ENCODE results near the gene TUBA3E. TPM values are rescaled to one million over a fixed set of nuclear protein-coding genes. Genes with fewer than 3 reads are reported as not detected.
"Not testable (repeated sequence)": the region's sequence is repeated elsewhere in the genome, so short reads cannot be mapped to it uniquely, and the experiment has no call there.

TUBA3E gene
- total RNA-seq, 2 experiments from 2014 or later: not detected

- Histone ChIP-seq H4K20me1 (ENCODE audit: insufficient read depth, low read length) (no peaks in the 10 kb centered on the region), H3K4me3 (ENCODE audit: low read depth, low read length, poor library complexity, severe bottlenecking) (no peak overlapping the region), H3K27ac (ENCODE audit: low read depth, low read length, poor library complexity, severe bottlenecking) (no peak overlapping the region), H3K4me1 (ENCODE audit: insufficient read depth, low read length, poor library complexity, severe bottlenecking) (no peaks in the 10 kb centered on the region), H3K4me2 (ENCODE audit: low read length) (no peak overlapping the region), H3K36me3 (ENCODE audit: insufficient read depth, low read length) (peaks cover 92% of the 10 kb centered on the region), H3K79me2 (ENCODE audit: insufficient read depth, low read depth, low read length) (no peaks in the 10 kb centered on the region), H2AFZ (ENCODE audit: low read length) (no peak overlapping the region), H3K9me2 (ENCODE audit: insufficient read depth, low read length) (no peaks in the 10 kb centered on the region), H3K9me3 (ENCODE audit: low read length) (no peaks in the 10 kb centered on the region)
- CTCF ChIA-PET (ENCODE audit: unreplicated experiment): interaction anchor here (0.6 kb wide), 1 partner anchor 177 kb away, joined by 3 read pairs; no protein-coding TSS in a partner anchor
- BruUV-seq (replicated peaks): no TSS peak
- POLR2A ChIA-PET: interaction anchor here (0.9 kb wide), 1 partner anchor 12 kb away, joined by 3 read pairs; the partner anchor contains the start of gene SMPD4
- TF ChIP-seq EZH2phosphoT487 (IDR thresholded peaks at IDR 0.05; ENCODE audit: borderline replicate concordance, low read depth, low read length) (no peak), CTCF (conservative IDR thresholded peaks at IDR 0.05; ENCODE audit: low read length) (no peak)
- DNase-seq (ENCODE audit: low spot score): no peak
- intact Hi-C loops (cut with micrococcal nuclease; ENCODE audit: unreplicated experiment): no loop called here
Observed at GRCh38 chr2:130169896-130170295, 28.3 kb downstream of the TUBA3E start.

GRCh38 chr2:130169163-130169562, 29.1 kb downstream of the TUBA3E start:
- H2AFZ ChIP-seq (ENCODE audit: low read length); CTCF ChIA-PET (ENCODE audit: unreplicated experiment); DNase-seq (ENCODE audit: low spot score); H3K9me3 ChIP-seq (ENCODE audit: low read length); BruUV-seq (replicated peaks); intact Hi-C loops (cut with micrococcal nuclease; ENCODE audit: unreplicated experiment); H3K4me3 ChIP-seq (ENCODE audit: low read depth, low read length, poor library complexity, severe bottlenecking); H3K79me2 ChIP-seq (ENCODE audit: insufficient read depth, low read depth, low read length); H3K4me2 ChIP-seq (ENCODE audit: low read length); H3K9me2 ChIP-seq (ENCODE audit: insufficient read depth, low read length); H3K27ac ChIP-seq (ENCODE audit: low read depth, low read length, poor library complexity, severe bottlenecking); H3K4me1 ChIP-seq (ENCODE audit: insufficient read depth, low read length, poor library complexity, severe bottlenecking); H4K20me1 ChIP-seq (ENCODE audit: insufficient read depth, low read length): not testable (repeated sequence)
- POLR2A ChIA-PET: interaction anchor here (0.7 kb wide), 1 partner anchor 173 kb away, joined by 3 read pairs; no protein-coding TSS in a partner anchor
- peaks cover 92% of the 10 kb centered on the region for H3K36me3 ChIP-seq (ENCODE audit: insufficient read depth, low read length)

GRCh38 chr2:130166611-130167010, 31.6 kb downstream of the TUBA3E start:
- H4K20me1 ChIP-seq (ENCODE audit: insufficient read depth, low read length); DNase-seq (ENCODE audit: low spot score); CTCF ChIA-PET (ENCODE audit: unreplicated experiment); H3K9me3 ChIP-seq (ENCODE audit: low read length); POLR2A ChIA-PET; H3K27ac ChIP-seq (ENCODE audit: low read depth, low read length, poor library complexity, severe bottlenecking); H3K4me1 ChIP-seq (ENCODE audit: insufficient read depth, low read length, poor library complexity, severe bottlenecking); H3K79me2 ChIP-seq (ENCODE audit: insufficient read depth, low read depth, low read length); intact Hi-C loops (cut with micrococcal nuclease; ENCODE audit: unreplicated experiment); H2AFZ ChIP-seq (ENCODE audit: low read length); BruUV-seq (replicated peaks); H3K4me2 ChIP-seq (ENCODE audit: low read length); H3K4me3 ChIP-seq (ENCODE audit: low read depth, low read length, poor library complexity, severe bottlenecking); H3K9me2 ChIP-seq (ENCODE audit: insufficient read depth, low read length): not testable (repeated sequence)
- H3K36me3 ChIP-seq (ENCODE audit: insufficient read depth, low read length): peaks cover 80% of the 10 kb centered on the region

All from OCI-LY7 (cell line).